ENCODE measurements around the gene PARVA.

PARVA gene

GRCh38 chr11:12560861-12561260 is 183.5 kb downstream of the PARVA start:
- DNase-seq: no peak

- DNase-seq: no peak
These were observed 186.6 kb downstream of the PARVA start for GRCh38 chr11:12564012-12564411.

- no peak for DNase-seq
These were observed 188.0 kb downstream of the PARVA start for GRCh38 chr11:12565406-12565805.

- no peak for DNase-seq
These were observed 190.5 kb downstream of the PARVA start for GRCh38 chr11:12567746-12568460.

- DNase-seq: no peak
These were observed 192.4 kb downstream of the PARVA start for GRCh38 chr11:12569499-12570425.

GRCh38 chr11:12573707-12574485 is 196.5 kb downstream of the PARVA start:
- DNase-seq: no peak

GRCh38 chr11:12577725-12578644 is 200.6 kb downstream of the PARVA start:
- peak; percentile 27 for DNase-seq

GRCh38 chr11:12581416-12581815 is 204.0 kb downstream of the PARVA start:
- DNase-seq: no peak

- peak; percentile 5 for DNase-seq
These were observed 204.6 kb downstream of the PARVA start for GRCh38 chr11:12581923-12582322.

Data from hematopoietic multipotent progenitor cell treated with erythropoietin and hydrocortisone succinate and interleukin-3 and kit ligand, for 4 days (in vitro differentiated cells).